Activated CD8-positive, alpha-beta T cell treated with anti-CD3 and anti-CD28 coated beads for 36 hours (primary cell): ENCODE measurements around the gene FBXL13. TPM values are rescaled to one million over a fixed set of nuclear protein-coding genes. Genes with fewer than 3 reads are reported as not detected.

Experiments used
- ATAC-seq: fragments of 200-7000 bp; cut with Tn5 transposase; one replicate; pipeline ENCODE4 v1.10.0; 2021; ENCODE audit warnings: mild to moderate bottlenecking, moderate library complexity
- CTCF ChIA-PET: fragments of 350-600 bp; sonication (Branson Sonifier 250); formaldehyde crosslinking; loops from one replicate; lab custom pipeline; 2021; ENCODE audit warnings: antibody characterized with exemption; lab: Charles Lee
- POLR2A ChIA-PET: fragments of 350-600 bp; sonication (Branson Sonifier 250); formaldehyde crosslinking; loops from one replicate; lab custom pipeline; 2021; ENCODE audit warnings: antibody characterized with exemption; lab: Charles Lee
- DNase-seq: peaks from one replicate; pipeline ENCODE4 v3.0.0-alpha.2; 2020
- H3K27ac Mint-ChIP-seq: one replicate; pipeline ENCODE4 v1.8.0; 2021; ENCODE audit warnings: mild to moderate bottlenecking, mixed read lengths
- H3K27me3 Mint-ChIP-seq: one replicate; pipeline ENCODE4 v1.8.0; 2021; ENCODE audit warnings: mixed read lengths
- H3K36me3 Mint-ChIP-seq: one replicate; pipeline ENCODE4 v1.8.0; 2021; ENCODE audit warnings: low read depth, mixed read lengths
- H3K4me1 Mint-ChIP-seq: one replicate; pipeline ENCODE4 v1.8.0; 2021; ENCODE audit warnings: low read depth, mixed read lengths
- H3K4me3 Mint-ChIP-seq: one replicate; pipeline ENCODE4 v1.8.0; 2021; ENCODE audit warnings: mild to moderate bottlenecking, moderate library complexity, mixed read lengths
- H3K9me3 Mint-ChIP-seq: one replicate; pipeline ENCODE4 v1.8.0; 2021; ENCODE audit warnings: mixed read lengths
- intact Hi-C: fragments of 100-400 bp; cut with micrococcal nuclease; formaldehyde crosslinking; loops from one replicate; pipeline ENCODE4 v1.10.0; 2022
- total RNA-seq, 2 experiments: library from RNA; stranded (reverse); gene quantifications; one replicate each; pipeline ENCODE4 v1.2.3, GENCODE V29; 2021
- TF ChIP-seq, protein P1 (sequence below): fragments of 200-600 bp; IDR thresholded peaks from one replicate; pipeline ENCODE4 v1.8.0; 2022; ENCODE audit warnings: antibody characterized with exemption, mild to moderate bottlenecking

Gene FBXL13
- total RNA-seq, 2 experiments from 2014 or later = 0.96 to 1.4 TPM

DNA sequence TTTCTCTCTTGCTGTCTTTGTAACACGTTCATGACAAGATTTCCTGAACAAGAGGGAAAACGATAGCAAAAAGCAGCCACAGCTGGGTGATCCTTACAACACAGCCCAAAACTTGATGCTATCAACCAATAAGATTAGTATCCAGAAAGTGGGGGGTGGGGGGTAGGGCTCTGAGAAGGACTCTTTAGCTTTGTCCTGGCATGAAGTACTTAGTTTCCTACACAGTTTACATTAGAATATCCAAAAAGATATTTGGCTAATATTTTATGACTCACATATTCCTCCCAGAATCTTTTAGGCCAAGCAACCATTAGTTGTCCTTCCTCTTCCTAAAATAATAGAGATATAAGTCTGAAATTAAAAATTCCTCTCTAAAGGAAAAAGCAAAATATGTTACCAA lies 184.7 kb downstream of the FBXL13 start:
- H3K36me3 Mint-ChIP-seq = no peaks in the 10 kb centered on the region
- no peaks in the 10 kb centered on the region for H3K27me3 Mint-ChIP-seq
- H3K4me3 Mint-ChIP-seq = no peak overlapping the region
- TF ChIP-seq, protein P1, sequence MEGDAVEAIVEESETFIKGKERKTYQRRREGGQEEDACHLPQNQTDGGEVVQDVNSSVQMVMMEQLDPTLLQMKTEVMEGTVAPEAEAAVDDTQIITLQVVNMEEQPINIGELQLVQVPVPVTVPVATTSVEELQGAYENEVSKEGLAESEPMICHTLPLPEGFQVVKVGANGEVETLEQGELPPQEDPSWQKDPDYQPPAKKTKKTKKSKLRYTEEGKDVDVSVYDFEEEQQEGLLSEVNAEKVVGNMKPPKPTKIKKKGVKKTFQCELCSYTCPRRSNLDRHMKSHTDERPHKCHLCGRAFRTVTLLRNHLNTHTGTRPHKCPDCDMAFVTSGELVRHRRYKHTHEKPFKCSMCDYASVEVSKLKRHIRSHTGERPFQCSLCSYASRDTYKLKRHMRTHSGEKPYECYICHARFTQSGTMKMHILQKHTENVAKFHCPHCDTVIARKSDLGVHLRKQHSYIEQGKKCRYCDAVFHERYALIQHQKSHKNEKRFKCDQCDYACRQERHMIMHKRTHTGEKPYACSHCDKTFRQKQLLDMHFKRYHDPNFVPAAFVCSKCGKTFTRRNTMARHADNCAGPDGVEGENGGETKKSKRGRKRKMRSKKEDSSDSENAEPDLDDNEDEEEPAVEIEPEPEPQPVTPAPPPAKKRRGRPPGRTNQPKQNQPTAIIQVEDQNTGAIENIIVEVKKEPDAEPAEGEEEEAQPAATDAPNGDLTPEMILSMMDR = no peak
- ChIA-PET CTCF (interaction anchor here (1.0 kb wide), 1 partner anchor 12 kb away, joined by 3 read pairs; no protein-coding TSS in a partner anchor), POLR2A (no interaction called here)
- intact Hi-C loops = no loop called here
- DNase-seq = no peak
- ATAC-seq = no peak
- H3K4me1 Mint-ChIP-seq = no peaks in the 10 kb centered on the region
- H3K27ac Mint-ChIP-seq = no peak overlapping the region
- no peaks in the 10 kb centered on the region for H3K9me3 Mint-ChIP-seq

DNA sequence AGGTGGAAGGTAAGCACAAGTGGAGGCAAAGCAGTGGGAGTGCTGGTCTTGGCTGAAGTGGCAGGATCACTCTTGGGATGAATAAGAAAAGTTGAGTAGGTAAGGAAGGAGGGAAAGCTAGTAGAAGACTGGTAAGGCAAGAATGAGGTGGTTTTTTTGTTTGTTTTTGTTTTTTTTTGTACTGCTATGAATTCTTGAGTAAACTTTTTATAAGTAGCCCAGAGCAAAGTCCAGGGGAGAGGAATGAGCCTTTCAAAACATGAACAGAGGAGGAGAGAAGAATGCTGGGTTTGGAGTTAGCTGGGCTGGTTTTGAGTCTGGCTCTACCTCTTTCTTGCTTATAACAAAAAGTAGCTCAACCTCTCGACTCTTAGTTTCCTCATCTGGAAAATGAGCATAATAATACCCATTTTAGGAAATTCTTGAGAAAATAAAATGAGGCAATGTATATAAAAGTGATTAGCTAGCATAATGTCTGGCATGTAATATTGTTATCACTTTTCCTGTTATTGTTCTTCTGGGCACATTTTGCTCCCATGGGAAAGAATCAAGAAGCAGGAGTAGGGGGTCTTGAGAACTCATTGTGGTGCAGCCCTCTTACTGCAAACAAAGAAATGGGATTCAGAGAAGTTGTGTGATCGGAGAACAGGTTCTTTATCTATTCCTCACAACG lies 185.9 kb downstream of the FBXL13 start:
- ATAC-seq (no peak), DNase-seq (no peak)
- Mint-ChIP-seq H3K4me1 (no peaks in the 10 kb centered on the region), H3K36me3 (no peaks in the 10 kb centered on the region), H3K27ac (no peak overlapping the region), H3K9me3 (no peaks in the 10 kb centered on the region), H3K4me3 (no peak overlapping the region), H3K27me3 (no peaks in the 10 kb centered on the region)
- ChIA-PET CTCF (no interaction called here), POLR2A (no interaction called here)
- intact Hi-C loops = no loop called here
- TF ChIP-seq, protein P1 = no peak

DNA sequence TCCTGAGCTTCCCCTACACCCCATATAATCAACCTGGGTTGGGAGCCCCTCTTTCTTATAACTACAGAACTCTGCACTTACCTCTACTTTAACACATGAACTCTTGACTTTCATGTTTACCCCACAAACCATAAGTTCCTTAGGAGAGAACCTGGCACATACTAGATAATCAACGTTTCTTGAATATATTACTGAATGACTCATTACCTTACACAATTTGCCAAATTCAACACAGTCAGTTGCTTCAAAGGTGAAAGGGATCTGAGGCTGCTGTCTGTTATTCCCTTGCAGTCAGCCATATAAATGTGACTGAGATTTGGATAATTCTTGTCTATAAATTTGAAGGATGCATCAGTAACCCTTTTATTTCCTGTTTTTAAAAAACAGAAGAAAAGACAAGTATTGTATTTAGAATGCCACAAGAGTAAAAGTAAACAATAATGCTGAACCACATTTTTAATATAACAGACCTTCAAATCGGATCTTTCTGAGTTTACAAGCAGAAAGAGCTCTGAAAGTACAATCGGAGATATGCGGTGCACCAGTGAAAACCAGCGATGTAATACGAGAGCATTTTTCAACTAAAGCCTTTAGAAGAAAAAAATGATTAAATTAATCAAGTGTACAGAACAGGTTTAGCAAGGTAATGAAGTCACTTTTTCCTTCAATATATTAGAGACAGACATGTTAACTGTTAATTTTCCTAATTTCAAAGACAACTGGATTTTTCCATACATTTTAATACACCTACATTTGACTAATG lies 191.3 kb downstream of the FBXL13 start:
- intact Hi-C loops = no loop called here
- H3K27me3 Mint-ChIP-seq = no peaks in the 10 kb centered on the region
- H3K4me1 Mint-ChIP-seq = peaks cover 1% of the 10 kb centered on the region
- H3K4me3 Mint-ChIP-seq = no peak overlapping the region
- POLR2A ChIA-PET = no interaction called here
- ATAC-seq = no peak
- H3K36me3 Mint-ChIP-seq = no peaks in the 10 kb centered on the region
- H3K9me3 Mint-ChIP-seq = no peaks in the 10 kb centered on the region
- DNase-seq = no peak
- TF ChIP-seq, protein P1 = no peak
- CTCF ChIA-PET = no interaction called here
- H3K27ac Mint-ChIP-seq = no peak overlapping the region

DNA sequence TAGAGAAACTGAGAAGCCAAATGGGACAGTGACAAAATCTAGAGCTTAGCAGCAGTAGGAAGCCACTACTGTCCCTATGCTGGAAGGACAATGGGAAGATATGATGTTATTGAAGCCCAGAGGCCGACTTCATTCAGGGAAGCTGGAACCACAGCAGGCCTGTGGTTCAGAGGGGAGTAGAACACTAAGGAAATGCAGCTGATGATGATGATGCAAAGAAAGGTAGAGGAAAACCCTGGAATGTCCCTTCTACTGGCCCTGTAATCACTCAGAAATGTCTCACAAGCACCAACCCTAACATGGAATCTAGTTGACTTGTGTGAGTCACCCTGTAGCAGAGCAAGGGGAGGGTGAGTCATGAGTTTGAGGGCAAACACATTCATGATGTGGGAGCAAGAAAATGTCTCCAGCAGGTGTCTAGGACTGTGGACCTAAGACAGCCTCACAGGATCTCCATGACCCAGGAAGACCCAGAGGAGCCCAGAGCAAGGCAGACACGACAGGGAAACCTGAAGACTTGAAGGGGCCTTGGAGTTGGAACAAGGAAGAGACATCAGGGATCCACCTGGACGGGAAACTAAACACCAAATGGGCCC lies 198.8 kb downstream of the FBXL13 start:
- intact Hi-C loops = no loop called here
- DNase-seq = peak; percentile 55
- peak; percentile 94 for ATAC-seq
- TF ChIP-seq, protein P1 = no peak
- ChIA-PET POLR2A (no interaction called here), CTCF (no interaction called here)
- no peaks in the 10 kb centered on the region for H3K27me3 Mint-ChIP-seq
- no peak overlapping the region for H3K4me3 Mint-ChIP-seq
- no peaks in the 10 kb centered on the region for H3K36me3 Mint-ChIP-seq
- no peak overlapping the region for H3K27ac Mint-ChIP-seq
- H3K4me1 Mint-ChIP-seq = peaks cover 22% of the 10 kb centered on the region
- no peaks in the 10 kb centered on the region for H3K9me3 Mint-ChIP-seq

DNA sequence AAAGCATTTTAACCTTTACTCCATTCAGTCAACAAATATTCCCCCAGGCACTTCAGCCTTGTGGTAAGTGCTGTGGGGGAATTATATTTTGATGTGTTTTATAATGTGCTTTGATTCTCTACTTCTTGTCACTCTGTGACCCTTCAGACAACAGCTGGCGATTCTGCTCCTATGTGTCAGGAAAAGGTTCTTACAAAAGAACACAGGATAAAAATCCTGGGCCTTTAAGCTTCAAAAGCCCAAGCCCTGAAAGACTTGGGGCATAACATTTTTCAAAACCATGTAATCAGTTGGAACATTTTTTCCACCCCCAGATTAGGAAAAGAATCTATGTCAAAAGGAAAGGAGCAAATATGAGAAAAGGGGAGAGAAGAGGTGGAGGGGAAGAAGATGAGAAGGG lies 199.6 kb downstream of the FBXL13 start:
- H3K36me3 Mint-ChIP-seq = no peaks in the 10 kb centered on the region
- H3K4me1 Mint-ChIP-seq = peaks cover 22% of the 10 kb centered on the region
- no peak overlapping the region for H3K4me3 Mint-ChIP-seq
- DNase-seq (no peak), ATAC-seq (no peak)
- intact Hi-C loops = no loop called here
- H3K9me3 Mint-ChIP-seq = no peaks in the 10 kb centered on the region
- H3K27me3 Mint-ChIP-seq = no peaks in the 10 kb centered on the region
- ChIA-PET POLR2A (interaction anchor here (1.3 kb wide), 1 partner anchor 33 kb away, joined by 3 read pairs; no protein-coding TSS in a partner anchor), CTCF (no interaction called here)
- H3K27ac Mint-ChIP-seq = no peak overlapping the region
- TF ChIP-seq, protein P1 = no peak
